Calu3 (cell line): ENCODE results near the gene LOXHD1. TPM values are rescaled to one million over a fixed set of nuclear protein-coding genes. Genes with fewer than 3 reads are reported as not detected.

Source experiments
- BruUV-seq: library from RNA; stranded (reverse); fragments of 400-500 nt; replicated peaks from 2 replicates; lab custom pipeline; 2021; lab: Mats Ljungman, UMichigan
- CTCF ChIA-PET: fragments of 300-600 bp; sonication (Branson Sonifier 250); formaldehyde crosslinking; loops from one replicate; lab custom pipeline; 2022; ENCODE audit warnings: antibody characterized with exemption; lab: Charles Lee
- DNase-seq: peaks from one replicate; pipeline ENCODE4 v3.0.0; 2022
- H3K27ac Mint-ChIP-seq: one replicate; pipeline ENCODE4 v1.8.0; 2022; ENCODE audit warnings: mixed read lengths; ENCODE audit not compliant: unreplicated experiment
- H3K27me3 Mint-ChIP-seq: one replicate; pipeline ENCODE4 v1.8.0; 2022; ENCODE audit warnings: mixed read lengths; ENCODE audit not compliant: unreplicated experiment
- H3K36me3 Mint-ChIP-seq: one replicate; pipeline ENCODE4 v1.8.0; 2022; ENCODE audit warnings: mild to moderate bottlenecking, moderate library complexity, mixed read lengths; ENCODE audit not compliant: insufficient read depth, unreplicated experiment
- H3K4me1 Mint-ChIP-seq: one replicate; pipeline ENCODE4 v1.8.0; 2022; ENCODE audit warnings: mild to moderate bottlenecking, low read depth, mixed read lengths; ENCODE audit not compliant: unreplicated experiment
- H3K4me3 Mint-ChIP-seq: one replicate; pipeline ENCODE4 v1.8.0; 2022; ENCODE audit warnings: mild to moderate bottlenecking, low read depth, moderate library complexity, mixed read lengths; ENCODE audit not compliant: unreplicated experiment
- H3K9me3 Mint-ChIP-seq: one replicate; pipeline ENCODE4 v1.8.0; 2022; ENCODE audit warnings: low read depth, mixed read lengths; ENCODE audit not compliant: unreplicated experiment
- intact Hi-C: fragments of 100-400 bp; cut with micrococcal nuclease; formaldehyde crosslinking; loops from one replicate; pipeline ENCODE4 v1.10.0; 2022; ENCODE audit not compliant: unreplicated experiment
- total RNA-seq: library from RNA; stranded (reverse); gene quantifications from 2 replicates; pipeline ENCODE4 v1.2.3, GENCODE V29; 2022
- TF ChIP-seq, protein P1 (sequence below): fragments of 200-600 bp; IDR thresholded peaks from one replicate; pipeline ENCODE4 v1.8.0; 2022; ENCODE audit warnings: antibody characterized with exemption; ENCODE audit not compliant: unreplicated experiment

LOXHD1 gene
- total RNA-seq, 1 experiment from 2014 or later = not detected

DNA sequence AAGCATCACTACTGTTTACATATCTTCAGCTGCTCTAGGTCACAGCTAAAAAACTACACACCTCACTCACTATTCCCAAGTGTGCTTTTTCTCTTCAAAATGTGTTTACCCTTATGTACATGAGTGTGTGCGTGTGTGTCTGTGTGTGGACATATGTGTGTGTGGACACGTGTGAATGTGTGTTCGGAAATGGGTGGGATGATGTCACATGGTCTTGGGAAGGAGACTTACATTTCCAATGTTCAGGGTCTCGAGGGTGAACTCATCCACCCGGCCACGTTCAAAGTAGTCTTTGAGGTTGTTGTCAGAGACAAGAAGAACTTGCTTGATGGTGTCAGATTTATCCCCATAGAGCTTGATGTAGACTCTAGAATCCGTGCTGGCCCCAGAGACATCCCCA lies 87.8 kb downstream of the LOXHD1 start:
- Mint-ChIP-seq H3K4me1 (no peaks in the 10 kb centered on the region), H3K27me3 (peaks cover 100% of the 10 kb centered on the region), H3K27ac (no peak overlapping the region), H3K4me3 (no peak overlapping the region), H3K36me3 (peaks cover 5% of the 10 kb centered on the region), H3K9me3 (no peaks in the 10 kb centered on the region)
- TF ChIP-seq, protein P1, sequence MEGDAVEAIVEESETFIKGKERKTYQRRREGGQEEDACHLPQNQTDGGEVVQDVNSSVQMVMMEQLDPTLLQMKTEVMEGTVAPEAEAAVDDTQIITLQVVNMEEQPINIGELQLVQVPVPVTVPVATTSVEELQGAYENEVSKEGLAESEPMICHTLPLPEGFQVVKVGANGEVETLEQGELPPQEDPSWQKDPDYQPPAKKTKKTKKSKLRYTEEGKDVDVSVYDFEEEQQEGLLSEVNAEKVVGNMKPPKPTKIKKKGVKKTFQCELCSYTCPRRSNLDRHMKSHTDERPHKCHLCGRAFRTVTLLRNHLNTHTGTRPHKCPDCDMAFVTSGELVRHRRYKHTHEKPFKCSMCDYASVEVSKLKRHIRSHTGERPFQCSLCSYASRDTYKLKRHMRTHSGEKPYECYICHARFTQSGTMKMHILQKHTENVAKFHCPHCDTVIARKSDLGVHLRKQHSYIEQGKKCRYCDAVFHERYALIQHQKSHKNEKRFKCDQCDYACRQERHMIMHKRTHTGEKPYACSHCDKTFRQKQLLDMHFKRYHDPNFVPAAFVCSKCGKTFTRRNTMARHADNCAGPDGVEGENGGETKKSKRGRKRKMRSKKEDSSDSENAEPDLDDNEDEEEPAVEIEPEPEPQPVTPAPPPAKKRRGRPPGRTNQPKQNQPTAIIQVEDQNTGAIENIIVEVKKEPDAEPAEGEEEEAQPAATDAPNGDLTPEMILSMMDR = no peak
- no TSS peak for BruUV-seq
- CTCF ChIA-PET = no interaction called here
- intact Hi-C loops = no loop called here
- no peak for DNase-seq

DNA sequence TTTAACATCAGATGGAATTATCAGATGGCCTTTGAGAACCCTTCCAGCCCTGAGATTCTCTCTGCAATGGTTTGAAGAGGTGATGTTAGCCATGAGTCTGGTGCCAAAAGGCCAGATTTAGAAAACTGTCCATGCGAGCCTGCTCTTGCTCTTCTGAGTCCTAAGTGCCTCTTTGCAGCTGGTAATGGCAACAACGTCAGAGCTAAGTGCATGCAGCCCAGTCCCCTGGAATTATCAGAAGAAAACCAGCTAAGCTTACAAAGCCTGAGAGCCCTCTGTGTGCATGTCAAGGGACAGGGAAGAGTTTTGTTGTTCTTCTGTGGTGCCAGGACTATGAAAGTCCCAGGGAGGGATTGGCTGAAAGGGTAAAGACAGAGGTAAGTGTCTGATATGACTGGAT lies 89.8 kb downstream of the LOXHD1 start:
- BruUV-seq = no TSS peak
- H3K4me1 Mint-ChIP-seq = no peaks in the 10 kb centered on the region
- no peak overlapping the region for H3K27ac Mint-ChIP-seq
- intact Hi-C loops = no loop called here
- CTCF ChIA-PET = no interaction called here
- no peak overlapping the region for H3K4me3 Mint-ChIP-seq
- peaks cover 2% of the 10 kb centered on the region for H3K36me3 Mint-ChIP-seq
- TF ChIP-seq, protein P1 = no peak
- H3K9me3 Mint-ChIP-seq = no peaks in the 10 kb centered on the region
- DNase-seq = no peak
- peaks cover 100% of the 10 kb centered on the region for H3K27me3 Mint-ChIP-seq

DNA sequence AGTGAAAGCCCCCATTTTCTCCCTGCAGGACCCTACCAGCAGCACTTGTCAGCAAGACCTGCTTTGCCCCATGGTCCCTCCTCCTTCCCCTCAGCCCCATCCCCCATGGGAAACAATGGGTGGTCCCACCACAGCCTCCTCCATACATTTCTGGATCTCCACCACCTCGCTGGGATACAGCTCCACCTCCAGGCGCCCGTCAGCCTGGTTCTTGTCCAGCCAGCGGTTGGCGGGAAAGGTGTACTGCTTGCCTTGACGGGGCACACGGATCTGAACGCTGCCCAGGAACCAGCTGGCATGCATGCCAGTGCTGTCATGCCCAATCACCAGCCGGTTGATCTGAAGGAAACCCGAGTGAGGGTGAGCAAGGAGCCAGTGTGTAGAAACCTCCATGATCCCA lies 90.9 kb downstream of the LOXHD1 start:
- H3K27me3 Mint-ChIP-seq = peaks cover 100% of the 10 kb centered on the region
- DNase-seq = no peak
- CTCF ChIA-PET = interaction anchor here (0.5 kb wide), 1 partner anchor 35 kb away, joined by 7 read pairs; no protein-coding TSS in a partner anchor
- H3K36me3 Mint-ChIP-seq = no peaks in the 10 kb centered on the region
- H3K27ac Mint-ChIP-seq = no peak overlapping the region
- TF ChIP-seq, protein P1 = no peak
- no TSS peak for BruUV-seq
- no peaks in the 10 kb centered on the region for H3K9me3 Mint-ChIP-seq
- intact Hi-C loops = no loop called here
- no peaks in the 10 kb centered on the region for H3K4me1 Mint-ChIP-seq
- no peak overlapping the region for H3K4me3 Mint-ChIP-seq

DNA sequence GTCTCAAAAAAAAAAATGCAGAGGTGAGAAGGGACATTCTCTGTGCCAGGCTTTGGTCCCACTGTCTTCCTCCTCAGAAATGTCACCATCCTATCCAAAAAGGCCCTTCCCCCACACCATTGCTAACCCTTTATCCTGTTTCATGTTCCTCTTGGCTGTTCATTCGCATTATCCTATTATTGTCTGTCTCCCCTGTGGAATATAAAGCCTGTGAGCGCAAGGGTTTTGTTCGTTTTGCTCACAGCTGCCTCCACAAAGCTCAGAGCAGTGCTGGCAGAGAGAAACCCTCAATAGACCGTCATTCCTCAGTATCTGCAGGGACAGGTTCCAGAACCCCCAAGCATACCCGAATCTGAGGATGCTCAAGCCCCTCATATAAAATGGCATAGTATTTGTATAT lies 91.8 kb downstream of the LOXHD1 start:
- CTCF ChIA-PET = no interaction called here
- no peak for DNase-seq
- intact Hi-C loops = no loop called here
- no peaks in the 10 kb centered on the region for H3K4me1 Mint-ChIP-seq
- H3K4me3 Mint-ChIP-seq = no peak overlapping the region
- H3K9me3 Mint-ChIP-seq = no peaks in the 10 kb centered on the region
- H3K27ac Mint-ChIP-seq = no peak overlapping the region
- H3K27me3 Mint-ChIP-seq = peaks cover 100% of the 10 kb centered on the region
- no peaks in the 10 kb centered on the region for H3K36me3 Mint-ChIP-seq
- BruUV-seq = no TSS peak
- TF ChIP-seq, protein P1 = no peak
